GM10266 (cell line): ENCODE measurements around the gene DSE.

Source experiments
- DNase-seq: peaks from one replicate; pipeline ENCODE4 v3.0.0; 2012; ENCODE audit errors: extremely low spot score
- TF ChIP-seq, protein P1 (sequence below): IDR thresholded peaks from 2 replicates; pipeline ENCODE4 v1.5.1; 2012; ENCODE audit warnings: mild to moderate bottlenecking, low read depth; ENCODE audit not compliant: control insufficient read depth, insufficient read depth; ENCODE audit errors: missing control alignments

DSE gene

DNA sequence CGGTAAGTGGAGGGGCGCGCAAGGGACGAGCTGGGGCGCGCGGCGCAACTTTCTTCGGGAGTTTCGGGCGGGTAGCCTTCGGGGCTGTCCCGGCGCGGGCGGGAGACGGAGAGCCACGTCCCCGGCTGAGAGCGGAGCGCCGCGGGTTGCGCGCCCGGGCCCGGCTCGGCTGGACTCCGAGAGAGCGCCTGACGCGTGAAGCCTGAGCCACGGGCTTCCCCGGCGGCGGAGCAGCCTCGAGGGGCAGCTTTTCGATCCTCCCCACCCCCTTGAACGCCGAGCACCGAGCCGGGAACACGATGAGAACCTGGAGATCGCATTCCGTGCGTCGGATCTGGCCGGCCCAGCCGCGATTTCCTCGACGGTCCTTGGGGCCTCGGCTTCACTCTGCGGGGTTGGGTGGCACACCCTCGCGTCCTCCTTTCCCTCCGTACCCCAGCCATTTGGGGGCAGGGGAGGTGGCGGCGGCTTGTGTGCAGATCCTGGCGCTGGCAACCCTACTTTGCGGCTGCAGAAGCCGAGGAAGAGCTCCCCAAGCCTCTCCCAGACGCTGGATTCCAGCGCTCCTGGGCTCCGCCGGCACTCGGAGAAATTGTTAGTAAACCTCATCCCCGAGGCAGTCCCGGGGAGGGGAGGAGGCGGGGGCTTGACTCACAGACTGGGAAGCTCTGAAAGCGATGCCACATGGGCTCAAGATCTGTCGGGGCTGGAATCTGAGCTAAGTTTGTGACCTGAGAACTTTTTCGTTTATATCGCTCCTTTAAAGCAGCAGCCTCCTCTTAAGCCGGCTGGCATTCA, 572 bp downstream of the DSE start:
- TF ChIP-seq, protein P1, sequence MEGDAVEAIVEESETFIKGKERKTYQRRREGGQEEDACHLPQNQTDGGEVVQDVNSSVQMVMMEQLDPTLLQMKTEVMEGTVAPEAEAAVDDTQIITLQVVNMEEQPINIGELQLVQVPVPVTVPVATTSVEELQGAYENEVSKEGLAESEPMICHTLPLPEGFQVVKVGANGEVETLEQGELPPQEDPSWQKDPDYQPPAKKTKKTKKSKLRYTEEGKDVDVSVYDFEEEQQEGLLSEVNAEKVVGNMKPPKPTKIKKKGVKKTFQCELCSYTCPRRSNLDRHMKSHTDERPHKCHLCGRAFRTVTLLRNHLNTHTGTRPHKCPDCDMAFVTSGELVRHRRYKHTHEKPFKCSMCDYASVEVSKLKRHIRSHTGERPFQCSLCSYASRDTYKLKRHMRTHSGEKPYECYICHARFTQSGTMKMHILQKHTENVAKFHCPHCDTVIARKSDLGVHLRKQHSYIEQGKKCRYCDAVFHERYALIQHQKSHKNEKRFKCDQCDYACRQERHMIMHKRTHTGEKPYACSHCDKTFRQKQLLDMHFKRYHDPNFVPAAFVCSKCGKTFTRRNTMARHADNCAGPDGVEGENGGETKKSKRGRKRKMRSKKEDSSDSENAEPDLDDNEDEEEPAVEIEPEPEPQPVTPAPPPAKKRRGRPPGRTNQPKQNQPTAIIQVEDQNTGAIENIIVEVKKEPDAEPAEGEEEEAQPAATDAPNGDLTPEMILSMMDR, result no peak
- DNase-seq, result peak; percentile 64

DNA sequence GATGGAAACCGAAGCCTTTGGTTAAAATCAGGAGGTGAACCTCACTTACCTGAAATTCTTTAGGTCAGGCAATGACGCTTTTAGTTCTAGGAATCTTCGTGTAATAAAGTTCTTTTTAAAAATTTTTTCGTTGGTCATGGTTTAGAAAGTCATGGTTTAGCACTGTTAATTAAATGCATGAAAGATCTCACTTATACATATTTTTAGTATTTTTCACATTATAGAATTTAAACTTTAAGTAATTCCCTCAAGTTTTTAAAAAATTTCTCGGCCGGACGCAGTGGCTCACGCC, 1.1 kb downstream of the DSE start:
- TF ChIP-seq, protein P1, result no peak
- DNase-seq, result no peak

DNA sequence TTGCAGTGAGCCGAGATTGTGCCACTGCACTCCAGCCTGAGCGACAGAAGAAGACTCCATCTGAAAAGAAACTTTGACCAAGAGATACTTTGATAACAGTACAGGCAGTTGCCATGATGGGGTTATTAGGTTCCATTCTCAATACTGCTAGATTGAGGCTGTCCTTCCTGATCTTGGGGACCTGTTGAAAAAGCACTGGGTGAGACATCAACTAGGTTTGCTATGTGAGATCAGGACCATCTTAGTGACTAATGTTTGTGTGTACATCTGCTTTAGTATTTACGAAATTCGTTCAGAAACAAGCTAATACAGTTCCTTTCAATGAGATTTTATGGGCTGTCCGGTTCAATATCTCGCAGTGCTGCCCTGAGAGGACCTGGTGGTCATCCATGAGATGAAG, 2.6 kb downstream of the DSE start:
- TF ChIP-seq, protein P1, result no peak
- DNase-seq, result no peak

DNA sequence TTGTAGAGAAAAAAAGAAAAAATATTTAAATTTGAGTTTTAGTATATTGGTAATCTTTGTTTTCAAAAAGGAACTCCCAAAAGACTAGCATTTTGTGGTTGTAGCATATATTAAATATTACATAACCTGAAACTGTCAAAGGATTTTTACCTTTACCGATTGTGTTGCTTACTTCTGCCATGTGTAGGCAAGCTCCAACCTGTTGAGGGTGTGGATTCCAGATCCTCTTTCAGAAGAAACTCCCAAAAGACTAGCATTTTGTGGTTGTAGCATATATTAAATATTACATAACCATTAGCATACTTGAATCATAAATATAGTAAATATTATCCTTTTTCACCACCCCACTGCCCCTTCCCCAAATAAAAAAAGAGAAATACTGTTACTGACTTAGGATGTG, 3.2 kb downstream of the DSE start:
- no peak for DNase-seq
- TF ChIP-seq, protein P1, result no peak

DNA sequence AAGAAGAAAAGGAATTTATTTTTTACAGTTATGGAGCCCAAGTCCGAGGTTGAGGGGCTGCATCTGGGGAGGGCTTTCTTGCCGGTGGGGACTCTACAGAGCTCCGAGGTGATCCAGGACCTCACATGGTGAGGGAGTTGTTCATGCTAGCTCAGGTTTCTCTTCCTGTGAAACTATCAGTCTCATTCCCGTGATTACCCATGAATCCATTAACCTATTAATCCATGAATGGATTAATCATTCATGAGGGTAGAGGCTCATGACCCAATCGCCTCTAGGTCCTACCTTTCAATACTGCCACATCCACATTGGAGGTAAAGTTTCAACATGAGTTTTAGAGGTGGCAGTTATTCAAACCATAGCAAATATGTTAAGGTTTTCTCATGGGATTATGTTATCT, 3.8 kb downstream of the DSE start:
- no peak for DNase-seq
- TF ChIP-seq, protein P1, result no peak

DNA sequence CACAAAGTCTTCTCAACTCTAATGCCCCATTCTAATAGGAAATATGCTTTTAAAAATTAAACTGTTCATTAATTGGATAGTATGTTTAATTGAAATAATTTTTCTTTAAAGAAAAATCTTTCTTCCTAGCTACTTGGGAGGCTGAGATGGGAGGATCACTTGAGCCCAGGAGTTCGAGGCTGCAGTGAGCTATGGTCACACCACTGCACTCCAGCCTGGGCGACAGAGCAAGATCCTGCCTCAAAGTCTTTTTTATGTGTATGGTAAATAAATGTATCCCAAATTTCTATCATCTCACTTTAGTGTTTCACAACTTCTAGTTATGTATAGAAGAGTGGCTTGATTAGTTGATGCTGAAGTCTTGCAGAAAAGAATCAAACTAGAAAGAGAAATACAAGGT, 4.5 kb downstream of the DSE start:
- no peak for DNase-seq
- TF ChIP-seq, protein P1, result no peak

DNA sequence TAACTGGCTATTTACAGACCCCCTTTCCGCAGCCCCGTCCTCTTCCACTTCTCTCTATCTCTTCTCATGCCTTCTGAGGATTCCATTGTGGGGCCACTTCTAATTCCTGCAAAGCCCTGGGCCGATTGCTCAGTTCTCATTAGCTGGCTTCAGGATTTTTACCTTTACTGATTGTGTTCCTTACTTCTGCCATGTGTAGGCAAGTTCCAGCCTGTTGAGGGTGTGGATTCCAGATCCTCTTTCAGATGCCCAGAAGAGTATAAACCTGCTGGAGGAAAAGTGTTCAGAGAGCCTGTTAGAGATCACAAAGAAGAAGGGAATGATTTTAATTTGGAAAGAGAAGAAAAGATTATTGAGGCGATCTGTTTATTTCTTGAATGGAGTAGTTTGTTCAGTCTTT, 5.4 kb downstream of the DSE start:
- TF ChIP-seq, protein P1, result no peak
- DNase-seq, result no peak
